Tibial artery (tissue), 4 donors: Measurements from ENCODE around the gene NTN1.

Experiments
- DNase-seq, 2 donors: peaks; one replicate each; pipeline ENCODE4 v3.0.0-alpha.2; 2019
- H3K27ac ChIP-seq, 2 donors: fragments of 200-600 bp; sonication (generic) in 1 of 2; 1 replicate in 1 of 2; 2 replicates in 1 of 2; pipeline ENCODE4 v1.5.1; 2018 to 2019; ENCODE audit warnings: mild to moderate bottlenecking in 1 of 2
- H3K27me3 ChIP-seq, 2 donors: fragments of 200-600 bp; sonication (generic) in 1 of 2; one replicate each; pipeline versions ENCODE4 v1.5.1 to v1.6.0; 2016 to 2019
- H3K36me3 ChIP-seq, 3 donors: fragments of 200-600 bp; sonication (generic) in 2 of 3; one replicate each; pipeline ENCODE4 v1.5.1; 2016 to 2019; ENCODE audit warnings: mild to moderate bottlenecking in 2 of 3
- H3K4me1 ChIP-seq, 4 donors: fragments of 200-600 bp; sonication (generic) in 2 of 4; 1 replicate in 3 of 4; 2 replicates in 1 of 4; pipeline ENCODE4 v1.5.1; 2016 to 2019
- H3K4me3 ChIP-seq, 2 donors: fragments of 200-600 bp; sonication (generic) in 1 of 2; 1 replicate in 1 of 2; 2 replicates in 1 of 2; pipeline ENCODE4 v1.5.1; 2018 to 2019; ENCODE audit warnings: mild to moderate bottlenecking in 2 of 2
- H3K9me3 ChIP-seq, 3 donors: fragments of 200-600 bp; sonication (generic) in 1 of 3; one replicate each; pipeline ENCODE4 v1.5.1; 2016 to 2019
- CTCF ChIP-seq, 2 experiments: fragments of 200-600 bp in 1 of 2; fragments of 450-650 bp in 1 of 2; IDR thresholded peaks; one replicate each; pipeline ENCODE4 v1.5.1; 2017 to 2019; ENCODE audit warnings: antibody characterized with exemption in 2 of 2, mild to moderate bottlenecking in 1 of 2, moderate library complexity in 1 of 2
- intact Hi-C: fragments of 100-400 bp; cut with DNase I; formaldehyde crosslinking; loops from one replicate; pipeline ENCODE4 v1.15.0; 2023; ENCODE audit warnings: low total_unique reads

Gene NTN1

GRCh38 chr17:9115214-9116191 is 94.2 kb downstream of the NTN1 start:
- TF ChIP-seq CTCF (IDR thresholded peaks at IDR 0.05) = peak; percentile 39 to 43
- DNase-seq = peak; percentile 82 to 92
- Histone ChIP-seq H3K4me1 (peaks cover 0 to 19% (median 9%) of the 10 kb centered on the region in 4 donors), H3K27ac (peak overlapping the region; percentile 88), H3K4me3 (peak overlapping the region; percentile 48 to 52), H3K36me3 (no peaks in the 10 kb centered on the region), H3K27me3 (no peaks in the 10 kb centered on the region), H3K9me3 (no peaks in the 10 kb centered on the region)
- intact Hi-C loops = loop anchor here (10.0 kb wide), 1 partner anchor 91 kb away; the partner anchor contains the start of gene NTN1

GRCh38 chr17:9116311-9116835 is 95.1 kb downstream of the NTN1 start:
- no peaks in the 10 kb centered on the region for H3K27me3 ChIP-seq
- peak in 1 of 2 donors; percentile 57 for DNase-seq
- no peak for TF ChIP-seq CTCF (IDR thresholded peaks at IDR 0.05)
- H3K4me3 ChIP-seq = peak overlapping the region in 1 of 2 donors; percentile 52
- H3K4me1 ChIP-seq = peaks cover 0 to 25% (median 9%) of the 10 kb centered on the region in 4 donors
- intact Hi-C loops = loop anchor here (10.0 kb wide), 1 partner anchor 92 kb away; the partner anchor contains the start of gene NTN1
- no peaks in the 10 kb centered on the region for H3K9me3 ChIP-seq
- peak overlapping the region; percentile 88 for H3K27ac ChIP-seq
- no peaks in the 10 kb centered on the region for H3K36me3 ChIP-seq

- no peak for TF ChIP-seq CTCF (IDR thresholded peaks at IDR 0.05)
- H3K27me3 ChIP-seq = no peaks in the 10 kb centered on the region
- H3K36me3 ChIP-seq = no peaks in the 10 kb centered on the region
- H3K9me3 ChIP-seq = no peaks in the 10 kb centered on the region
- DNase-seq = peak in 1 of 2 donors; percentile 60
- peak overlapping the region; percentile 88 for H3K27ac ChIP-seq
- no peak overlapping the region for H3K4me3 ChIP-seq
- H3K4me1 ChIP-seq = peaks cover 0 to 29% (median 9%) of the 10 kb centered on the region in 4 donors
- intact Hi-C loops = loop anchor here (10.0 kb wide), 1 partner anchor 92 kb away; the partner anchor contains the start of gene NTN1
Observed at GRCh38 chr17:9116861-9117568, 95.7 kb downstream of the NTN1 start.

- intact Hi-C loops = no loop called here
- peak in 1 of 2 donors; percentile 61 for DNase-seq
- Histone ChIP-seq H3K4me3 (no peak overlapping the region), H3K4me1 (peaks cover 0 to 35% (median 11%) of the 10 kb centered on the region in 4 donors), H3K27ac (peak overlapping the region in 1 of 2 donors; percentile 31), H3K27me3 (no peaks in the 10 kb centered on the region), H3K9me3 (no peaks in the 10 kb centered on the region), H3K36me3 (no peaks in the 10 kb centered on the region)
- TF ChIP-seq CTCF (IDR thresholded peaks at IDR 0.05) = peak; percentile 17 to 29
Observed at GRCh38 chr17:9120471-9120870, 99.2 kb downstream of the NTN1 start.

- H3K27ac ChIP-seq = peak overlapping the region in 1 of 2 donors; percentile 31
- peak in 1 of 2 donors; percentile 49 for DNase-seq
- intact Hi-C loops = no loop called here
- H3K4me3 ChIP-seq = no peak overlapping the region
- no peak for TF ChIP-seq CTCF (IDR thresholded peaks at IDR 0.05)
- no peaks in the 10 kb centered on the region for H3K27me3 ChIP-seq
- H3K4me1 ChIP-seq = peaks cover 0 to 26% (median 3%) of the 10 kb centered on the region in 4 donors
- no peaks in the 10 kb centered on the region for H3K9me3 ChIP-seq
- H3K36me3 ChIP-seq = no peaks in the 10 kb centered on the region
Observed at GRCh38 chr17:9121186-9121820, 100.0 kb downstream of the NTN1 start.
